Lung (tissue), 12 donors: ENCODE measurements around the gene C9orf85. TPM values are rescaled to one million over a fixed set of nuclear protein-coding genes. Genes with fewer than 3 reads are reported as not detected.
"Not testable (repeated sequence)": the region's sequence is repeated elsewhere in the genome, so short reads cannot be mapped to it uniquely, and the experiment has no call there.

ENCODE experiments used
- ATAC-seq: fragments of 200-7000 bp; cut with Tn5 transposase; one replicate; pipeline ENCODE4 v1.9.1; 2020; ENCODE audit warnings: moderate number of reproducible peaks; ENCODE audit not compliant: insufficient read depth, low FRiP score
- DNase-seq, 3 donors: peaks; one replicate each; pipeline ENCODE4 v3.0.0-alpha.2; 2013 to 2017
- H3K27ac ChIP-seq, 2 donors: one replicate each; pipeline ENCODE4 v1.5.1; 2013; ENCODE audit warnings: mild to moderate bottlenecking in 2 of 2, moderate library complexity in 2 of 2, control low read depth in 1 of 2, inconsistent platforms in 1 of 2, low read depth in 1 of 2, low read length in 1 of 2
- H3K27me3 ChIP-seq, 3 donors: one replicate each; pipeline ENCODE4 v1.5.1; 2013; ENCODE audit warnings: low read length in 2 of 3; ENCODE audit not compliant: control insufficient read depth in 3 of 3, insufficient read depth in 3 of 3
- H3K36me3 ChIP-seq, 4 donors: one replicate each; pipeline ENCODE4 v1.5.1; 2013; ENCODE audit warnings: low read length in 4 of 4, mild to moderate bottlenecking in 1 of 4, moderate library complexity in 1 of 4; ENCODE audit not compliant: control insufficient read depth in 4 of 4, insufficient read depth in 4 of 4
- H3K4me1 ChIP-seq, 5 donors: one replicate each; pipeline ENCODE4 v1.5.1; 2013; ENCODE audit warnings: low read length in 5 of 5, mild to moderate bottlenecking in 2 of 5, moderate library complexity in 1 of 5; ENCODE audit not compliant: control insufficient read depth in 5 of 5, insufficient read depth in 5 of 5
- H3K4me3 ChIP-seq: one replicate; pipeline ENCODE4 v1.5.1; 2013; ENCODE audit warnings: mild to moderate bottlenecking, control low read depth, moderate library complexity
- H3K9ac ChIP-seq, 2 donors: one replicate each; pipeline ENCODE4 v1.5.1; 2013; ENCODE audit warnings: low read length in 2 of 2, control low read depth in 1 of 2; ENCODE audit not compliant: insufficient read depth in 1 of 2
- H3K9me3 ChIP-seq, 4 donors: one replicate each; pipeline ENCODE4 v1.5.1; 2013; ENCODE audit warnings: low read length in 3 of 4, mild to moderate bottlenecking in 1 of 4, moderate library complexity in 1 of 4; ENCODE audit not compliant: control insufficient read depth in 4 of 4, insufficient read depth in 3 of 4
- CTCF ChIP-seq: IDR thresholded peaks from 2 replicates; pipeline ENCODE4 v1.5.1; 2012; ENCODE audit warnings: mild to moderate bottlenecking; ENCODE audit errors: control extremely low read depth, extremely low read depth
- WGBS, 2 donors: extraction: QIAGEN DNeasy Blood & Tissue Kit; methylation state at CpG; one replicate each; pipeline ENCODE4 v1.1.7; 2013; 5-methylcytosine and 5-hydroxymethylcytosine counted together
- polyA plus RNA-seq, 2 donors: library from polyadenylated mRNA; stranded (reverse); fragments of 200-250 nt; gene quantifications; one replicate each; pipeline ENCODE4 v1.2.1, GENCODE V29; 2013
- total RNA-seq, 2 donors: library from RNA; depleted of rRNA in 1 of 2; stranded (reverse); fragments of >200 nt in 1 of 2; gene quantifications; one replicate each; pipeline ENCODE4 v1.2.1, GENCODE V29; 2014 to 2021
- donor health status: control.
- donor health status: control.
- donor health status: Bipolar disorder and iron deficiency.
- donor health status: healthy.
- donor health status: DM: yes; HTN: yes; CAD: no.

The C9orf85 gene
- total and polyA plus RNA-seq, 4 donors, result 6.1 to 17.3 (median 7.9) TPM

GRCh38 chr9:71897577-71897976 lies 13.9 kb upstream of the C9orf85 start:
- no peaks in the 10 kb centered on the region for H3K36me3 ChIP-seq
- no peaks in the 10 kb centered on the region for H3K9me3 ChIP-seq
- TF ChIP-seq CTCF, result no peak
- no peak for DNase-seq
- 21 to 63% methylated on average over 1 of the region's 1 CpG for WGBS, 2 donors
- peaks cover 0 to 14% (median 0%) of the 10 kb centered on the region in 5 donors for H3K4me1 ChIP-seq
- H3K4me3 ChIP-seq, result no peak overlapping the region
- no peaks in the 10 kb centered on the region for H3K27me3 ChIP-seq
- H3K27ac ChIP-seq, result no peak overlapping the region
- H3K9ac ChIP-seq, result no peak overlapping the region
- ATAC-seq, result no peak

GRCh38 chr9:71898756-71899155 lies 12.7 kb upstream of the C9orf85 start:
- not testable (repeated sequence) for H3K4me3 ChIP-seq, H3K9ac ChIP-seq, H3K27me3 ChIP-seq, H3K27ac ChIP-seq, DNase-seq, H3K9me3 ChIP-seq, ATAC-seq, H3K36me3 ChIP-seq
- 93% methylated on average over 6 of the region's 6 CpGs for WGBS, 2 donors
- peaks cover 0 to 14% (median 0%) of the 10 kb centered on the region in 5 donors for H3K4me1 ChIP-seq

- ATAC-seq (no peak), DNase-seq (no peak)
- Histone ChIP-seq H3K4me1 (peaks cover 0 to 13% (median 0%) of the 10 kb centered on the region in 5 donors), H3K9ac (no peak overlapping the region), H3K36me3 (no peaks in the 10 kb centered on the region), H3K27ac (no peak overlapping the region), H3K27me3 (no peaks in the 10 kb centered on the region), H3K9me3 (no peaks in the 10 kb centered on the region), H3K4me3 (no peak overlapping the region)
- 32 to 50% methylated on average over 6 of the region's 6 CpGs for WGBS, 2 donors
- no peak for TF ChIP-seq CTCF
Observed at GRCh38 chr9:71901695-71902597, 9.5 kb upstream of the C9orf85 start.

GRCh38 chr9:71904076-71904475 lies 7.4 kb upstream of the C9orf85 start:
- Histone ChIP-seq H3K36me3 (no peaks in the 10 kb centered on the region), H3K4me3 (no peak overlapping the region), H3K27ac (no peak overlapping the region), H3K9ac (no peak overlapping the region), H3K9me3 (no peaks in the 10 kb centered on the region), H3K4me1 (peaks cover 3 to 18% (median 5%) of the 10 kb centered on the region in 5 donors), H3K27me3 (no peaks in the 10 kb centered on the region)
- 38 to 58% methylated on average over 2 of the region's 2 CpGs for WGBS, 2 donors
- no peak for TF ChIP-seq CTCF
- no peak for ATAC-seq
- no peak for DNase-seq
